Colonic mucosa (tissue), 4 donors: ENCODE results near the gene METRNL. TPM values are rescaled to one million over a fixed set of nuclear protein-coding genes. Genes with fewer than 3 reads are reported as not detected.
"Not testable (repeated sequence)": the region's sequence is repeated elsewhere in the genome, so short reads cannot be mapped to it uniquely, and the experiment has no call there.

ENCODE experiments used
- DNase-seq: peaks from one replicate; pipeline ENCODE4 v3.0.0-alpha.2; 2020
- H3K27ac ChIP-seq: fragments of 200-600 bp; one replicate; pipeline ENCODE4 v1.8.0; 2021
- H3K27me3 ChIP-seq: fragments of 200-600 bp; one replicate; pipeline ENCODE4 v1.8.0; 2021
- H3K36me3 ChIP-seq: fragments of 200-600 bp; one replicate; pipeline ENCODE4 v1.8.0; 2021
- H3K4me1 ChIP-seq: fragments of 200-600 bp; one replicate; pipeline ENCODE4 v1.8.0; 2021; ENCODE audit warnings: mild to moderate bottlenecking
- H3K4me3 ChIP-seq: fragments of 200-600 bp; one replicate; pipeline ENCODE4 v1.8.0; 2021
- H3K9ac ChIP-seq, 2 donors: one replicate each; pipeline ENCODE4 v1.7.0; 2013; ENCODE audit warnings: control low read depth in 2 of 2, low read depth in 2 of 2, low read length in 2 of 2
- H3K9me3 ChIP-seq: fragments of 200-600 bp; one replicate; pipeline ENCODE4 v1.8.0; 2021
- intact Hi-C: fragments of 100-400 bp; cut with DNase I; formaldehyde crosslinking; loops from one replicate; pipeline ENCODE4 v1.14.1; 2022
- total RNA-seq, 2 donors: library from RNA; stranded (reverse); fragmentation: NEBNext Ultra II Directional in 1 of 2; extraction: Animal tissue kit (Norgen Biotek cat#: 25700) in 1 of 2; gene quantifications; one replicate each; pipeline ENCODE4 v1.2.1, GENCODE V29; 2021
- TF ChIP-seq, protein P1 (sequence below): fragments of 200-600 bp; IDR thresholded peaks from one replicate; pipeline ENCODE4 v1.8.0; 2022; ENCODE audit warnings: antibody characterized with exemption, mild to moderate bottlenecking
- donor health status: healthy.
- donor health status: DM: no; HTN: no; CAD: no.
- donor health status: DM: no; HTN: no; CAD: no.

METRNL gene
- total RNA-seq, 2 donors from 2014 or later: 84.2 to 87.2 TPM

- intact Hi-C loops: no loop called here
- Histone ChIP-seq H3K9ac (no peak overlapping the region), H3K27ac (no peak overlapping the region), H3K9me3 (no peaks in the 10 kb centered on the region), H3K27me3 (no peaks in the 10 kb centered on the region), H3K36me3 (no peaks in the 10 kb centered on the region), H3K4me3 (no peak overlapping the region), H3K4me1 (no peaks in the 10 kb centered on the region)
- DNase-seq: peak; percentile 4
- TF ChIP-seq, protein P1, sequence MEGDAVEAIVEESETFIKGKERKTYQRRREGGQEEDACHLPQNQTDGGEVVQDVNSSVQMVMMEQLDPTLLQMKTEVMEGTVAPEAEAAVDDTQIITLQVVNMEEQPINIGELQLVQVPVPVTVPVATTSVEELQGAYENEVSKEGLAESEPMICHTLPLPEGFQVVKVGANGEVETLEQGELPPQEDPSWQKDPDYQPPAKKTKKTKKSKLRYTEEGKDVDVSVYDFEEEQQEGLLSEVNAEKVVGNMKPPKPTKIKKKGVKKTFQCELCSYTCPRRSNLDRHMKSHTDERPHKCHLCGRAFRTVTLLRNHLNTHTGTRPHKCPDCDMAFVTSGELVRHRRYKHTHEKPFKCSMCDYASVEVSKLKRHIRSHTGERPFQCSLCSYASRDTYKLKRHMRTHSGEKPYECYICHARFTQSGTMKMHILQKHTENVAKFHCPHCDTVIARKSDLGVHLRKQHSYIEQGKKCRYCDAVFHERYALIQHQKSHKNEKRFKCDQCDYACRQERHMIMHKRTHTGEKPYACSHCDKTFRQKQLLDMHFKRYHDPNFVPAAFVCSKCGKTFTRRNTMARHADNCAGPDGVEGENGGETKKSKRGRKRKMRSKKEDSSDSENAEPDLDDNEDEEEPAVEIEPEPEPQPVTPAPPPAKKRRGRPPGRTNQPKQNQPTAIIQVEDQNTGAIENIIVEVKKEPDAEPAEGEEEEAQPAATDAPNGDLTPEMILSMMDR: no peak
Observed at GRCh38 chr17:83133302-83134121, 54.1 kb downstream of the METRNL start.

DNA sequence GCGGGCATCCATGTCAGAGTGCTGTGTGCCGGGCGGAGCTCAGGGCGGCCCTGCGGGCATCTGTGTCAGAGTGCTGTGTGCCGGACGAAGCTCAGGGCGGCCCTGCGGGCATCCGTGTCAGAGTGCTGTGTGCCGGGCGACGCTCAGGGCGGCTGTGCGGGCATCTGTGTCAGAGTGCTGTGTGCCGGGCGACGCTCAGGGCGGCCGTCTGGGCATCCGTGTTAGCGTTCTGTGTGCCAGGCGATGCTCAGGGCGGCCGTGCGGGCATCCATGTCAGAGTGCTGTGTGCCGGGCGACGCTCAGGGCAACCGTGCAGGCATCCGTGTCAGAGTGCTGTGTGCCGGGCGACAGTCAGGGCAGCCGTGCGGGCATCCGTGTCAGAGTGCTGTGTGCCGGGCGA lies 55.0 kb downstream of the METRNL start:
- H3K36me3 ChIP-seq, H3K9ac ChIP-seq, DNase-seq, H3K27me3 ChIP-seq, H3K9me3 ChIP-seq, H3K4me1 ChIP-seq, H3K27ac ChIP-seq, H3K4me3 ChIP-seq, intact Hi-C loops: not testable (repeated sequence)

DNA sequence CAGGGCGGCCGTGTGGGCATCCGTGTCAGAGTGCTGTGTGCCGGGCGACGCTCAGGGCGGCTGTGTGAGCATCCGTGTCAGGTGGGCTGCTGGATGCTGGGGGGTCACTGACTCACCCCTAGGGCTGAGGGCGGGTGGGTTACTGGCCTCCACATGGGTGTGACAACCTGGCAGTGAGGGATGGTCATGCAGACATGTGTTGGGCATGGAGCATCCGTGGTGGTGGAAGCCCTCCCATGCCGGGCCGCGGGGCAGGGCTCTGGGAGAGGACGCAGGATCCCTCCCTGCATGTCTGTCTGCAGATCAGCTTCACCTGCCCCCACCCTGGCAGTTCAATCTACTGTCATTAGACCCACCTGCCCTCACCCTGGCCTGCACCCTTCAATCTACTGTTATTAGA lies 56.3 kb downstream of the METRNL start:
- peak; percentile 13 for DNase-seq
- no peaks in the 10 kb centered on the region for H3K27me3 ChIP-seq

GRCh38 chr17:83136156-83136555 lies 56.7 kb downstream of the METRNL start:
- no peak overlapping the region for H3K27ac ChIP-seq
- H3K4me1 ChIP-seq: no peaks in the 10 kb centered on the region
- no peaks in the 10 kb centered on the region for H3K9me3 ChIP-seq
- H3K9ac ChIP-seq: no peak overlapping the region
- TF ChIP-seq, protein P1: no peak
- H3K27me3 ChIP-seq: no peaks in the 10 kb centered on the region
- H3K36me3 ChIP-seq: no peaks in the 10 kb centered on the region
- intact Hi-C loops: no loop called here
- DNase-seq: peak; percentile 13
- H3K4me3 ChIP-seq: no peak overlapping the region

More for the DNA sequence above, 56.3 kb downstream of the METRNL start:
- intact Hi-C loops: no loop called here
- TF ChIP-seq, protein P1: no peak
- Histone ChIP-seq H3K27ac (no peak overlapping the region), H3K4me3 (no peak overlapping the region), H3K36me3 (no peaks in the 10 kb centered on the region), H3K9me3 (no peaks in the 10 kb centered on the region), H3K9ac (no peak overlapping the region), H3K4me1 (no peaks in the 10 kb centered on the region)

GRCh38 chr17:83136931-83137330 lies 57.5 kb downstream of the METRNL start:
- intact Hi-C loops: no loop called here
- no peaks in the 10 kb centered on the region for H3K9me3 ChIP-seq
- no peaks in the 10 kb centered on the region for H3K4me1 ChIP-seq
- no peak overlapping the region for H3K27ac ChIP-seq
- no peak overlapping the region for H3K4me3 ChIP-seq
- peak; percentile 11 for DNase-seq
- TF ChIP-seq, protein P1: no peak
- H3K27me3 ChIP-seq: no peaks in the 10 kb centered on the region
- no peaks in the 10 kb centered on the region for H3K36me3 ChIP-seq
- no peak overlapping the region for H3K9ac ChIP-seq

DNA sequence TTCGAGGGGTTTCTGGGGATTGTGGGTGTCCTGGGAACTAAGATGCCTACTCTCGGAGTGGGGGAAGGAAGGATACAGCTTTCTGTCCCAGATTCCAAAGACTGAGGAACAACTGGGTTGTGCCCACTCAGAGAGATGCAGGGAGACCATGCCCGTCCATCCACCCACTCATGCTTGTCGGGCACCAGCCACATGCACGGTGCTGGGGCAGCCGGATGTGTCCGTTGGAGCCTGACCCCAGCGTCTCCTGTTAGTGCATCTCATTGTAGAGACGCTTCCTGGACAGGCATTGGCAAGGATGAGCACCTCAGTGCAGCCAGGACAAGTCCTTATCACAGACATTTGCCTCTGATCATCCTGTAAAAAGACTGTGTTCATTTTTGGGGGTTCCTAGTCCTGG lies 58.1 kb downstream of the METRNL start:
- H3K9me3 ChIP-seq: no peaks in the 10 kb centered on the region
- H3K9ac ChIP-seq: no peak overlapping the region
- peak; percentile 17 for DNase-seq
- no peak overlapping the region for H3K4me3 ChIP-seq
- no peaks in the 10 kb centered on the region for H3K27me3 ChIP-seq
- TF ChIP-seq, protein P1: no peak
- H3K27ac ChIP-seq: no peak overlapping the region
- H3K4me1 ChIP-seq: no peaks in the 10 kb centered on the region
- no peaks in the 10 kb centered on the region for H3K36me3 ChIP-seq
- intact Hi-C loops: no loop called here
